Neuronal stem cell (in vitro differentiated cells): ENCODE results near the gene PCNX2.

Source experiments
- DNase-seq: peaks from one replicate; pipeline ENCODE4 v3.0.0-alpha.2; 2013; ENCODE audit warnings: low spot score
- H2AFZ ChIP-seq: one replicate; pipeline ENCODE4 v1.6.1; 2013; ENCODE audit warnings: mild to moderate bottlenecking, low read length, inconsistent platforms
- H2AK5ac ChIP-seq: 2 replicates; pipeline ENCODE4 v1.6.1; 2013; ENCODE audit warnings: low read depth, mild to moderate bottlenecking, inconsistent platforms, low read length, moderate library complexity, mixed read lengths
- H2BK120ac ChIP-seq: 2 replicates; pipeline ENCODE4 v1.6.1; 2013; ENCODE audit warnings: low read depth, mild to moderate bottlenecking, inconsistent platforms, low read length, moderate library complexity, mixed read lengths
- H2BK12ac ChIP-seq: one replicate; pipeline ENCODE4 v1.6.1; 2013; ENCODE audit warnings: low read length, inconsistent platforms
- H2BK15ac ChIP-seq: 2 replicates; pipeline ENCODE4 v1.6.1; 2013; ENCODE audit warnings: mild to moderate bottlenecking, low read length, inconsistent platforms, mixed read lengths
- H2BK5ac ChIP-seq: one replicate; pipeline ENCODE4 v1.6.1; 2013; ENCODE audit warnings: inconsistent platforms, mild to moderate bottlenecking, low read length, moderate library complexity
- H3K14ac ChIP-seq: one replicate; pipeline ENCODE4 v1.6.1; 2013; ENCODE audit warnings: low read length, inconsistent platforms
- H3K18ac ChIP-seq: 2 replicates; pipeline ENCODE4 v1.6.1; 2013; ENCODE audit warnings: low read length, inconsistent platforms
- H3K23ac ChIP-seq: 2 replicates; pipeline ENCODE4 v1.6.1; 2013; ENCODE audit warnings: low read depth, mild to moderate bottlenecking, mixed read lengths, low read length, inconsistent platforms; ENCODE audit not compliant: poor library complexity
- H3K27ac ChIP-seq: replicated peaks from 3 replicates; pipeline ENCODE4 v1.5.1; 2013; ENCODE audit warnings: low read length, inconsistent platforms
- H3K27me3 ChIP-seq, 3 experiments: 2 replicates each; pipeline ENCODE4 v1.6.1; 2013; ENCODE audit warnings: low read length in 3 of 3, mild to moderate bottlenecking in 2 of 3, inconsistent platforms in 1 of 3, low read depth in 1 of 3, mixed read lengths in 1 of 3, moderate library complexity in 1 of 3; ENCODE audit not compliant: control insufficient read depth in 3 of 3, insufficient read depth in 3 of 3
- H3K36me3 ChIP-seq, 2 donors: replicated peaks in 1 of 2; 2 replicates each; pipeline ENCODE4 v1.6.1; 2013; ENCODE audit warnings: low read length in 2 of 2; ENCODE audit not compliant: control insufficient read depth in 2 of 2, insufficient read depth in 2 of 2
- H3K4ac ChIP-seq: 2 replicates; pipeline ENCODE4 v1.6.1; 2013; ENCODE audit warnings: inconsistent platforms, mild to moderate bottlenecking, low read length, moderate library complexity
- H3K4me1 ChIP-seq, 2 donors: 1 replicate in 1 of 2; 2 replicates in 1 of 2; pipeline ENCODE4 v1.6.1; 2013; ENCODE audit warnings: low read length in 2 of 2, low read depth in 1 of 2; ENCODE audit not compliant: control insufficient read depth in 2 of 2, insufficient read depth in 1 of 2
- H3K4me2 ChIP-seq: one replicate; pipeline ENCODE4 v1.6.1; 2013; ENCODE audit warnings: mild to moderate bottlenecking, low read length, inconsistent platforms; ENCODE audit not compliant: insufficient read depth, poor library complexity, severe bottlenecking
- H3K4me3 ChIP-seq, 2 donors: 2 replicates each; pipeline ENCODE4 v1.5.1; 2013; ENCODE audit warnings: low read length in 2 of 2, mild to moderate bottlenecking in 2 of 2, inconsistent platforms in 1 of 2, moderate library complexity in 1 of 2
- H3K79me1 ChIP-seq: one replicate; pipeline ENCODE4 v1.6.1; 2013; ENCODE audit warnings: low read depth, mild to moderate bottlenecking, inconsistent platforms, low read length, moderate library complexity
- H3K9ac ChIP-seq: one replicate; pipeline ENCODE4 v1.6.1; 2013; ENCODE audit warnings: mild to moderate bottlenecking, low read depth, low read length, inconsistent platforms; ENCODE audit not compliant: poor library complexity
- H3K9me3 ChIP-seq, 2 donors: replicated peaks in 1 of 2; 2 replicates each; pipeline versions ENCODE3 to v1.6.1; 2013; ENCODE audit warnings: low read length in 2 of 2, mild to moderate bottlenecking in 2 of 2, inconsistent platforms in 1 of 2, low read depth in 1 of 2, mixed read lengths in 1 of 2, moderate library complexity in 1 of 2; ENCODE audit not compliant: control insufficient read depth in 2 of 2, insufficient read depth in 1 of 2
- H4K8ac ChIP-seq: one replicate; pipeline ENCODE4 v1.6.1; 2013; ENCODE audit warnings: low read depth, mild to moderate bottlenecking, inconsistent platforms, low read length, moderate library complexity
- H4K91ac ChIP-seq: one replicate; pipeline ENCODE4 v1.6.1; 2013; ENCODE audit warnings: low read length, low read depth, mild to moderate bottlenecking, inconsistent platforms; ENCODE audit not compliant: poor library complexity
- WGBS, 2 donors: extraction: QIAGEN DNeasy Blood & Tissue Kit; methylation state at CpG; one replicate each; pipeline ENCODE4 v1.1.7; 2013; ENCODE audit warnings: missing lambda C conversion rate in 2 of 2, mixed read lengths in 1 of 2; ENCODE audit not compliant: insufficient read length in 2 of 2, insufficient replicate concordance in 1 of 2; ENCODE audit errors: extremely low coverage in 2 of 2; 5-methylcytosine and 5-hydroxymethylcytosine counted together

PCNX2 gene

GRCh38 chr1:233045588-233045987, 249.9 kb downstream of the PCNX2 start:
- no peak overlapping the region for H4K91ac ChIP-seq
- no peak overlapping the region for H2BK12ac ChIP-seq
- no peak overlapping the region for H3K18ac ChIP-seq
- peaks cover 0 to 4% of the 10 kb centered on the region in 2 donors for H3K9me3 ChIP-seq
- H3K36me3 ChIP-seq: no peaks in the 10 kb centered on the region
- no peak for DNase-seq
- H2BK5ac ChIP-seq: no peak overlapping the region
- H3K79me1 ChIP-seq: no peaks in the 10 kb centered on the region
- no peak overlapping the region for H4K8ac ChIP-seq
- H2BK120ac ChIP-seq: no peak overlapping the region
- no peak overlapping the region for H3K4me2 ChIP-seq
- no peak overlapping the region for H2AFZ ChIP-seq
- WGBS, 2 donors: no CpG with 5 or more reads among the region's 2 CpGs
- no peak overlapping the region for H3K23ac ChIP-seq
- no peak overlapping the region for H2AK5ac ChIP-seq
- no peak overlapping the region for H3K27ac ChIP-seq
- H3K27me3 ChIP-seq: no peaks in the 10 kb centered on the region
- H3K4ac ChIP-seq: no peak overlapping the region
- no peak overlapping the region for H2BK15ac ChIP-seq
- H3K4me1 ChIP-seq: peaks cover 0 to 2% of the 10 kb centered on the region in 2 donors
- H3K9ac ChIP-seq: no peak overlapping the region
- H3K4me3 ChIP-seq: no peak overlapping the region
- no peak overlapping the region for H3K14ac ChIP-seq

DNA sequence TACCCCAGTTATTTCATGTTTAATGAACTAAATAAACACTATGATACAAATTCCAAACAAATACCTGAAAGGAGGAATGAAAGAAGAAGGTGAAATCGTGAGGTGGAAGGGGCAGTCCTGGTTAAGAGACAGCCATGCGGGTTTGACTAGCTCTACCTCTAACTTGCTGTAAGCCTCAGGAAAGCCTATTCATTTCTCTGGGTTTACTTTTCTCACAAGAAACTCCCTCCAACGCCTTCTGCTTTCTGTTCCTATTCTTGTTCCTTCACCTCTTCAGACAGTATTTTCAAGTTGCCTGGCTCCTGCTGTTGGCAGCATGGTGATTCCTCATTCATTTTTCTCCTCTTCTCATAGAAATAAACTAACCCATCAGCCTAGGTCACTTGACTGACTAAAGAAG, 252.7 kb downstream of the PCNX2 start:
- H3K4me2 ChIP-seq: no peak overlapping the region
- no peak overlapping the region for H2BK5ac ChIP-seq
- WGBS, 2 donors: no CpG with 5 or more reads among the region's 3 CpGs
- H2AFZ ChIP-seq: no peak overlapping the region
- no peak overlapping the region for H3K18ac ChIP-seq
- peaks cover 2% of the 10 kb centered on the region in 2 donors for H3K4me1 ChIP-seq
- no peak overlapping the region for H3K4ac ChIP-seq
- H4K8ac ChIP-seq: no peak overlapping the region
- H3K9ac ChIP-seq: no peak overlapping the region
- H2BK120ac ChIP-seq: no peak overlapping the region
- no peak overlapping the region for H4K91ac ChIP-seq
- H3K36me3 ChIP-seq: no peaks in the 10 kb centered on the region
- no peaks in the 10 kb centered on the region for H3K79me1 ChIP-seq
- no peak for DNase-seq
- H3K27ac ChIP-seq: no peak overlapping the region
- no peak overlapping the region for H2AK5ac ChIP-seq
- no peak overlapping the region for H3K4me3 ChIP-seq
- no peak overlapping the region for H2BK15ac ChIP-seq
- H3K9me3 ChIP-seq: no peaks in the 10 kb centered on the region
- H3K27me3 ChIP-seq: no peaks in the 10 kb centered on the region
- H2BK12ac ChIP-seq: no peak overlapping the region
- no peak overlapping the region for H3K23ac ChIP-seq
- no peak overlapping the region for H3K14ac ChIP-seq

DNA sequence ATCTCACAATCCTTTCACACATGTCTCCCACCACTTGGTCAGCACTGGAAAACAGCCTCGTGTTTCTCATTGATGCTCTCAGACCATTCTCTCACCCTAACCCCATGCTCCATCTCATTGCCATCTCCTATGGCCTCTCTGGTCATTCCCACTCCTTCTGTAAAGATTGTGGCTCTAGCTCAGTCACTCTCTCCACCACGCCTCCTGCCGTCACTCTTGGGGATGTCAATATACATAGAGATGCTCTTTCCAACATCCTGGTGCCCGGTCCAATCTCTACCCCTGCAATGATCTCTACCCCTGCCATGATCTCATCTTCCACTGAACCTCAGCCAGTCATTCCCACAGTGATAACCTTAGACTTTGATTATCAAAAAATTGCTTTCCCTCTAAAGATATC, 255.0 kb downstream of the PCNX2 start:
- DNase-seq: no peak
- no peak overlapping the region for H3K4me3 ChIP-seq
- H2BK120ac ChIP-seq: no peak overlapping the region
- no peak overlapping the region for H4K91ac ChIP-seq
- no peak overlapping the region for H3K18ac ChIP-seq
- no peak overlapping the region for H3K27ac ChIP-seq
- no peak overlapping the region for H3K9ac ChIP-seq
- no peak overlapping the region for H2BK15ac ChIP-seq
- H4K8ac ChIP-seq: no peak overlapping the region
- H3K14ac ChIP-seq: no peak overlapping the region
- H3K79me1 ChIP-seq: no peaks in the 10 kb centered on the region
- H3K4me1 ChIP-seq: peaks cover 0 to 2% of the 10 kb centered on the region in 2 donors
- no peak overlapping the region for H3K4ac ChIP-seq
- no CpG with 5 or more reads among the region's 4 CpGs for WGBS, 2 donors
- no peaks in the 10 kb centered on the region for H3K27me3 ChIP-seq
- H3K4me2 ChIP-seq: no peak overlapping the region
- no peak overlapping the region for H3K23ac ChIP-seq
- no peak overlapping the region for H2BK12ac ChIP-seq
- no peak overlapping the region for H2AK5ac ChIP-seq
- H2AFZ ChIP-seq: no peak overlapping the region
- H3K36me3 ChIP-seq: no peaks in the 10 kb centered on the region
- H2BK5ac ChIP-seq: no peak overlapping the region
- no peaks in the 10 kb centered on the region for H3K9me3 ChIP-seq

DNA sequence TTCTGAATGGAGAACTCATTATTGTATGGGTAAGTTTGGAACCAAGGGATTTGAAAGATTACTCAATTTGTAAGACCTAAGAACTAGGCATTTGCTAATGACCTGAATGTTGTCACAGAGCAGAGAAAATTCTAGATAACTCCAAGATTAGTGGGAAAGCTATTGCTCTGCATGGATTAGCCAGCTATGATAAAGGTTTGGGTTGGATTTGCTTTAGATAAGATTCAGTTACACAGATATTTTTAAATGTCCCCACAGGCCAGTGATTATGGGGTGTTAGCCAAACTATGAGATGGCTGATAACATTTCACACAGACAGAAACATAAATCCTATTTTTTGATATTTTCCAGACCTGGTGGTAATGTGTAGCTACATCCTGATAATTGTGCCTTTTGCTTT, 256.9 kb downstream of the PCNX2 start:
- H4K8ac ChIP-seq: no peak overlapping the region
- no peak overlapping the region for H2BK12ac ChIP-seq
- no peak overlapping the region for H2BK5ac ChIP-seq
- H3K36me3 ChIP-seq: no peaks in the 10 kb centered on the region
- no peaks in the 10 kb centered on the region for H3K27me3 ChIP-seq
- no peak overlapping the region for H2BK15ac ChIP-seq
- H3K4me1 ChIP-seq: peaks cover 0 to 2% of the 10 kb centered on the region in 2 donors
- no peaks in the 10 kb centered on the region for H3K9me3 ChIP-seq
- DNase-seq: no peak
- H3K27ac ChIP-seq: no peak overlapping the region
- H3K4me2 ChIP-seq: no peak overlapping the region
- H2AFZ ChIP-seq: no peak overlapping the region
- no peak overlapping the region for H2BK120ac ChIP-seq
- H4K91ac ChIP-seq: no peak overlapping the region
- H3K9ac ChIP-seq: no peak overlapping the region
- H3K4ac ChIP-seq: no peak overlapping the region
- no peak overlapping the region for H3K23ac ChIP-seq
- H2AK5ac ChIP-seq: no peak overlapping the region
- H3K14ac ChIP-seq: no peak overlapping the region
- H3K18ac ChIP-seq: no peak overlapping the region
- no peaks in the 10 kb centered on the region for H3K79me1 ChIP-seq
- H3K4me3 ChIP-seq: no peak overlapping the region
